Ishikawa (cell line): ENCODE measurements around the gene GDF2.

Experiments
- CEBPB ChIP-seq: IDR thresholded peaks from 2 replicates; pipeline ENCODE4 v1.6.1; 2012
- CREB1 ChIP-seq: IDR thresholded peaks from 2 replicates; pipeline ENCODE4 v1.6.1; 2012; ENCODE audit warnings: low read depth
- EGR1 ChIP-seq: IDR thresholded peaks from 2 replicates; pipeline ENCODE4 v1.6.1; 2012
- EP300 ChIP-seq: IDR thresholded peaks from 2 replicates; pipeline ENCODE4 v1.6.1; 2012; ENCODE audit warnings: borderline replicate concordance
- RAD21 ChIP-seq: IDR thresholded peaks from 2 replicates; pipeline ENCODE4 v1.6.1; 2012; ENCODE audit warnings: low read depth
- REST ChIP-seq: IDR thresholded peaks from 2 replicates; pipeline ENCODE4 v1.6.1; 2012; ENCODE audit warnings: low read depth, mild to moderate bottlenecking
- TAF1 ChIP-seq: IDR thresholded peaks from 2 replicates; pipeline ENCODE4 v1.6.1; 2012; ENCODE audit warnings: low read depth, mild to moderate bottlenecking
- TCF12 ChIP-seq: IDR thresholded peaks from 2 replicates; pipeline ENCODE4 v1.6.1; 2012; ENCODE audit warnings: low read depth
- YY1 ChIP-seq: IDR thresholded peaks from 2 replicates; pipeline ENCODE4 v1.6.1; 2012; ENCODE audit warnings: low read depth
- ZBTB7A ChIP-seq: IDR thresholded peaks from 2 replicates; pipeline ENCODE4 v1.6.1; 2012; ENCODE audit warnings: low read depth
- TF ChIP-seq, protein P1 (sequence below): IDR thresholded peaks from 2 replicates; pipeline ENCODE4 v1.6.1; 2012
- TF ChIP-seq, protein P2 (sequence below): IDR thresholded peaks from 2 replicates; pipeline ENCODE4 v1.6.1; 2012

GRCh38 chr10:47309408-47310089 lies 12.7 kb upstream of the GDF2 start:
- TF ChIP-seq TCF12 (no peak), EGR1 (no peak), RAD21 (peak; percentile 70), TAF1 (no peak), EP300 (no peak), CEBPB (no peak), REST (no peak), YY1 (no peak), ZBTB7A (no peak), CREB1 (no peak)
- TF ChIP-seq, protein P1, sequence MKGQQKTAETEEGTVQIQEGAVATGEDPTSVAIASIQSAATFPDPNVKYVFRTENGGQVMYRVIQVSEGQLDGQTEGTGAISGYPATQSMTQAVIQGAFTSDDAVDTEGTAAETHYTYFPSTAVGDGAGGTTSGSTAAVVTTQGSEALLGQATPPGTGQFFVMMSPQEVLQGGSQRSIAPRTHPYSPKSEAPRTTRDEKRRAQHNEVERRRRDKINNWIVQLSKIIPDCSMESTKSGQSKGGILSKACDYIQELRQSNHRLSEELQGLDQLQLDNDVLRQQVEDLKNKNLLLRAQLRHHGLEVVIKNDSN: no peak
- TF ChIP-seq, protein P2, sequence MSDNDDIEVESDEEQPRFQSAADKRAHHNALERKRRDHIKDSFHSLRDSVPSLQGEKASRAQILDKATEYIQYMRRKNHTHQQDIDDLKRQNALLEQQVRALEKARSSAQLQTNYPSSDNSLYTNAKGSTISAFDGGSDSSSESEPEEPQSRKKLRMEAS: no peak
